NCI-H2171 (cell line): ENCODE results near the gene BCL7C.
"Not testable (repeated sequence)": the region's sequence is repeated elsewhere in the genome, so short reads cannot be mapped to it uniquely, and the experiment has no call there.

Experiments
- DNase-seq: peaks from one replicate; lab custom pipeline; 2025; lab: John Stamatoyannopoulos, UW

Gene BCL7C

GRCh38 chr16:30860729-30861128, 33.1 kb downstream of the BCL7C start:
- not testable (repeated sequence) for DNase-seq

DNA sequence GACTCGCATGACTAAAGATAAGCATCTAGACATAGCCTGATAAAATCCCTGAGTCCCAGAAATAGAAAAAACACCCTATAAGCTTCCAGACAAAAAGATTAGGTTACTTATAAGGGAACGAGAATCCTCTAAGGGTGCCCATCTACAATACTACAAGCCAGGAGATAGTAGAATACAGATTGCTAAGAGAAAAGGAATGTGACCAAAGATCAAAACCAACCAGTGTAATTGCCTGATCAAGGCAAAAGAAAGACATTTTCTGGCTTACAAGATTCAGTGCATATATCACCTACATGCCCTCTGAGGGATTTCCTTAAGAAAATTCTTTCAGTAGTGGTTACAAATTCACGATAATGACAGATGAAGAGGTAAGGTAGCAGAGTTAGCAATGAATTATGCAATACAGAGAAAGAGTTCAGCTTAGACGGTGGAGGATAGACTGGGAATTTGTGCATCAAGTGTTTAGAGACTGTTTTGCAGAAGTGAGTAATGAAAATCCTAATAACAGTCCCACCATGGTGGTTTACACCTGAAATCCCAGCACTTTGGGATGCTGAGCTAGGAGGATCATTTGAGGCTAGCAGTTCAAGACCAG, 35.0 kb downstream of the BCL7C start:
- no peak for DNase-seq

DNA sequence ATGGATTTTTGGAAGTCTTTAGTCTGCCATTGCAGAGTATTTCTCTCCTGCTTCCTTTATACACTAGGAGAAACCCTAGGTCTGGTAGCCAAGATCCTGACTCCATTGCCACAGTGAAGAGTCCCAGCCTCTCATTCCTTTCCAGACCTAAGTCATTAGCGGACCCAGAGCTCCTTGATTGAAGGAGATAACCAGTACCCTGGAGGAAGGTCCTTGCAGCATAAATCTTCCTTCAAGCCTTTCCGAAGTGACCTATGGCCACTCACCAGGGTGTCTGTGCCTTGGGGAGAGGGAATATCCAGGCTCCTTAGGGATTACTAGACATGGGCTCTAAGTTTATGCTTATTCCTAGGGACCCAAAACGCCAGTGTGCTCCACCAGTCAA, 35.8 kb downstream of the BCL7C start:
- DNase-seq = no peak

DNA sequence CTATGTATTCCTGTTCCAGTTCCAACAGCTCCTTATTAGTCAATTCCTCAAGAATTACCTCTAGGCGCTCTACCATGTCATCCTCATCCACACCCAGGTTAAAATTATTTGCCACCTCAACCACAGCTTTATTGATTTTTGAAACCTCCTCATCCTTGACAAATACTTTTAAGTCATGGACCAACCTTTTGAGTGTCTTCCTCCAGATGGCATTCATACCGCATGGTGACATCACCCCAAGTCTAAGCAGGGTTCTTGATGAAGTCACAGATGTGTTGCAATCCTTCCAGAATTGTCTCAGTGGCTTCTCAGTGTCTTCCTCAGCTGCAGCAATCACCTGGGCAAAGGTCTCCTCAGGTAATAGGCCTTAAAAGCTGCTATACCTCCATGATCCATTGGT, 40.1 kb downstream of the BCL7C start:
- DNase-seq = no peak

DNA sequence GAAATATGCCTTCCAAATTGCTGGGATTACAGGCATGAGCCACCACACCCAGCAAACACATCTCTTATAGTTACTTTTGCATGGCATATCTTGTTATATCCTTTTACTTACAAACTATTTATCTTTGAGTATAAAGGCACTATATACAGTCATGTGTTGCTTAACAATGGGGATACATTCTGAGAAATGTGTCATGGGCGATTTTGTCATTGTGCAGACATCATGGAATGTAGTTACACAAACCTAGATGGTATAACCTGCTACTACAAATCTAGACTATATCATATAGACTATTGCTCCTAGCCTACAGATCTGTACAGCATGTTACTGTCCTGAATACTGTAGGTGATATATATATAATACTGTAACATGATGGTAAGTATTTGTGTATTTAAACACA, 43.6 kb downstream of the BCL7C start:
- no peak for DNase-seq

DNA sequence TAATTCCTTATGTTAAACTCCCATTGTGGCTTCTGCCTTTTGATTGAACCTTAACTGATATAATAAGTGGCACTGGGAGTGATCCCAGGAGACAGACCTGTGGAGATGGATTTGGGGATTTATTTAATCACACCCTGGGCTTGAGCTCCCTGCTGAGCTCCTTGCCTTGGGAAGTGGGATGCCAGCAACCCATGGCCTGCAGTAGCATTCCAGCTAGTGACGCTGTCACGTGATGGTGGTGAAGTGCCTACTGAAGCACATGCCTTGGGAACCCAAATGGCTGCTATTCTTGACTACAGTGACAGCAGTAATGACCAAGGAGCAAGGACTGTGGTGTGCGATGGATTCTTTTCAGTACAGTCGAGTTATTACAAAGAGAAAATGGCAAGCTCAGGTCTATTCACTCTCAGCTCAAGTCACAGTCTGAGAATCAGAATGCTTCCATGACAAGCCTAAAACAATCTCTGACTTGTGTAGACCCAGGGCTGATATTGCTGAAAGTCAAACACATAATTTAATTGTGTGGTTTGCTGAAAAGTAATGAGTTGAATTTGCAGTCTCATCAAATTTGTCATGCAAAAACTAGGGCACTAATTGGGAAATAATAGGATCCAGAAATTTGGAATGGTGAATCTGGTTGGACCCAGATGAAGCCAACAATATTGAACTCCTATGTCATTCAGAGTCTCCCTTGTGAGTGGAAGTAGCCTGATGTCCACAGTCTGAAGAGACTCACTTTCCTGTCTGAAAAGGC, 47.1 kb downstream of the BCL7C start:
- no peak for DNase-seq

DNA sequence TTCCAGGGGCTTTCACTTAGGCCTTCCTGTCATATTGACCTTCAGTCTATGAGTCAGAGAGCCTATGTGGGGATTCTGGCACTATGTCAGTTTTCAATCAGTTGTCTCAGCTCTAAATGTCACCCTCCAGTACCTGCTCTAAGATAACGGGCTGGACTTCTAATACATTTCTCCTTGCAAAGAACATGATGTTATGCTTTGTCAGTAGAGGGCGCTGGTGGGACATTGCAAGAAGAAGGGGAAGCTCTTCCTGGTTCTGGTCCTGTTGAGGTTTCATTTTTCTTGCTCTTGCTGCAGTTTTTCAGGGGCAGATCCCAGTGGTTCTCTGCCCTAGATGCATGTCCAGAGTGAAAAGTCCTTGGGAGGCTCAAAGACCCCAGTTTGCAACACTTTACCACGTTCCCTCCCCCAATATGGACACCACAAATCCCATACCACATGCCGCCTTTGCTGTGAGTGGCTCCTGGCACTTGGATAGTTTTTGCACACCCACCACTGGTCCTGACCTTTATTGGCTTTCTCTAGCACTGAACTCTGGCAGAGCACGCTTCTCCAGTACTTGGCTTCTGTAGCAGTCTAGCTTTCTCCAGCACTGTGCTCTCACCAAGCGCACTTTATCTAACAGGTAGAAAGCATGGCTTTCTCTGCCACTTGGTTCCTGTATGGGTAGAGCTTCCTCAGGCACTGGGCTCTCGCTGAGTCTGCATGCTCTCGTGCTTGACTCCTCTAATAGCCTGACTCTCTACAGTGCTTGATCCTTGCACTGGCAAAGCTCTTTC, 49.0 kb downstream of the BCL7C start:
- peak; percentile 53 for DNase-seq

GRCh38 chr16:30844346-30844670, 49.6 kb downstream of the BCL7C start:
- no peak for DNase-seq

DNA sequence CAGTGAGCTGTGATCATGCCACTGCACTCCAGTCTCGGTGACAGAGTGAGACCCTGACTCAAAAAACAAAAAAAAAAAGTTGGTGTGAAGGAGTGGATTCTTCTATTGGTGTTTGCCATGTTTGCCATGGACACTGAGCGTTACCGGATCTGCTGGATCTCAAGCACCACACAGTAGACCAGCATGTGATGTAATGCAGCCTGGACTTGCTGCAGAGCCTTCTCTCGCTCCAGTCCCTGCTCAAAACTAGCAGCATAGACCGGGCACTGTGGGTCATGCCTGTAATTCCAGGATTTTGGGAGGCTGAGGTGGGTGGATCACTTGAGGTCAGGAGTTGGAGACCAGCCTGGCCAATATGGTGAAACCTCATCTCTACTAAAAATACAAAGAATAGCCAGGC, 50.4 kb downstream of the BCL7C start:
- no peak for DNase-seq

- no peak for DNase-seq
Measured at GRCh38 chr16:30842971-30843370, 50.9 kb downstream of the BCL7C start.

- DNase-seq = no peak
Measured at GRCh38 chr16:30841332-30841731, 52.5 kb downstream of the BCL7C start.

DNA sequence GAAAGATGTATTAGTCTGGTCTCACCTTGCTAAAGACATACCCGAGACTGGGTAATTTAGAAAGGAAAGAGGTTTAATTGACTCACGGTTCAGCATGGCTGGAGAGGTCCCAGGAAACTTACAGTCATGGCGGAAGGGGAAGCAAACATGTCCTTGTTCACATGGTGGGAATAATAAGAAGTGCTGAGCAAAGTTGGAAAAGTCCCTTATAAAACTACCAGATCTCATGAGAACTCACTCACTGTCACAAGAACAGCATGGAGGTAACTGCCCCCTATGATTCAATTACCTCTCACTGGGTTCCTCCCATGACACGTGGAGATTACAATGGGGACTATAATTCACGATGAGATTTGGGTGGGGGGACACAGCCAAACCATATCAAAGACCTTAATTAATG, 53.3 kb downstream of the BCL7C start:
- no peak for DNase-seq

- DNase-seq = no peak
Measured at GRCh38 chr16:30839523-30840227, 54.2 kb downstream of the BCL7C start.

DNA sequence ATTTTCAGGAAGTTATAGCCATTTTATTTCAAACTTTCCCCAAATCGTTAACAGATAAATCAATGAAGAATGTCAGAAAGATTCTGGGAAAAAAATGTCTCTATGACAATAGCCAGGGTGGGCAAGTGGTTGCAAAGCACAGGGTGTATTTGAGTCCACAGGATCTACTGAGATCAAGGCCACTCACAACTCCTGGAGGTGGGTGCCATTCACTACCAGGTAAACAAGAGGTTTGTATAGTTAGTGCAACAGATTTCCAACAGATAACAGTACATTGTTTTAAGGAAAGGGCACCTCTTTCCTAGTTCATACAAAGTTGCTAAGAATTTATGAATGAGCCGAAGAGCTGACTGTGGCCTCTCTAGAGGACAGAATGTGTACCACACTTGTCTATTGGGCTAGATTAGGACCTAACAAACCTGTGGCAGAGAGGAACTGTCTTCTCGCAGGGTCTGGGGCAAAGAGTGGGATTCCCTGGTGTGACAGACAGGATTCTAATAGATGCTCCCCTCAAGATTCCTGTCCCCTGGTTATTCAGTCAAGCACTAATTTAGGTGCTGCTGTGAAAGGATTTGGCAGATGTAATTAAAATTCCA, 54.9 kb downstream of the BCL7C start:
- no peak for DNase-seq

GRCh38 chr16:30837904-30838303, 56.0 kb downstream of the BCL7C start:
- no peak for DNase-seq
